Measurements from ENCODE around the gene USP21.

GRCh38 chr1:161159087-161159912 lies at the start of gene USP21:
- TF ChIP-seq CTCF (IDR thresholded peaks at IDR 0.05), result peak in 1 of 3 experiments; percentile 5
- TF ChIP-seq POLR2A (IDR thresholded peaks at IDR 0.05), result no peak
